Parathyroid adenoma (tissue), 2 donors: ENCODE data around the gene CBFB.
A peak's percentile ranks its signal among the peaks of the same experiment; 100 is the strongest.

Experiments used
- H2AFZ ChIP-seq: fragments of 300-600 bp; sonication (generic); one replicate; pipeline ENCODE4 v1.7.0; 2017; ENCODE audit warnings: antibody characterized with exemption, mild to moderate bottlenecking
- H3K27ac ChIP-seq: fragments of 300-600 bp; sonication (generic); one replicate; pipeline ENCODE4 v1.7.0; 2017
- H3K27me3 ChIP-seq: fragments of 300-600 bp; sonication (generic); one replicate; pipeline ENCODE4 v1.7.0; 2017; ENCODE audit warnings: low read length; ENCODE audit not compliant: control insufficient read depth, insufficient read depth
- H3K36me3 ChIP-seq: fragments of 300-600 bp; sonication (generic); one replicate; pipeline ENCODE4 v1.7.0; 2017; ENCODE audit warnings: low read length; ENCODE audit not compliant: control insufficient read depth, insufficient read depth
- H3K4me1 ChIP-seq: fragments of 300-600 bp; sonication (generic); one replicate; pipeline ENCODE4 v1.7.0; 2017; ENCODE audit warnings: control low read depth
- H3K4me2 ChIP-seq: fragments of 300-600 bp; sonication (generic); one replicate; pipeline ENCODE4 v1.7.0; 2017; ENCODE audit warnings: low read length
- H3K4me3 ChIP-seq: fragments of 300-600 bp; sonication (generic); one replicate; pipeline ENCODE4 v1.7.0; 2017; ENCODE audit warnings: low read depth, low read length
- H3K79me2 ChIP-seq: fragments of 300-600 bp; sonication (generic); one replicate; pipeline ENCODE4 v1.7.0; 2017; ENCODE audit warnings: control low read depth
- H3K9ac ChIP-seq: fragments of 300-600 bp; sonication (generic); one replicate; pipeline ENCODE4 v1.7.0; 2017; ENCODE audit warnings: mild to moderate bottlenecking
- H3K9me3 ChIP-seq: fragments of 300-600 bp; sonication (generic); one replicate; pipeline ENCODE4 v1.7.0; 2017; ENCODE audit warnings: low read length; ENCODE audit not compliant: control insufficient read depth
- TF ChIP-seq, protein P1 (sequence below): fragments of 300-600 bp; sonication (generic); IDR thresholded peaks from one replicate; pipeline ENCODE4 v1.7.0; 2017; ENCODE audit warnings: antibody characterized with exemption, mild to moderate bottlenecking
- donor health status: primary hyperparathyroidism.

Gene CBFB

DNA sequence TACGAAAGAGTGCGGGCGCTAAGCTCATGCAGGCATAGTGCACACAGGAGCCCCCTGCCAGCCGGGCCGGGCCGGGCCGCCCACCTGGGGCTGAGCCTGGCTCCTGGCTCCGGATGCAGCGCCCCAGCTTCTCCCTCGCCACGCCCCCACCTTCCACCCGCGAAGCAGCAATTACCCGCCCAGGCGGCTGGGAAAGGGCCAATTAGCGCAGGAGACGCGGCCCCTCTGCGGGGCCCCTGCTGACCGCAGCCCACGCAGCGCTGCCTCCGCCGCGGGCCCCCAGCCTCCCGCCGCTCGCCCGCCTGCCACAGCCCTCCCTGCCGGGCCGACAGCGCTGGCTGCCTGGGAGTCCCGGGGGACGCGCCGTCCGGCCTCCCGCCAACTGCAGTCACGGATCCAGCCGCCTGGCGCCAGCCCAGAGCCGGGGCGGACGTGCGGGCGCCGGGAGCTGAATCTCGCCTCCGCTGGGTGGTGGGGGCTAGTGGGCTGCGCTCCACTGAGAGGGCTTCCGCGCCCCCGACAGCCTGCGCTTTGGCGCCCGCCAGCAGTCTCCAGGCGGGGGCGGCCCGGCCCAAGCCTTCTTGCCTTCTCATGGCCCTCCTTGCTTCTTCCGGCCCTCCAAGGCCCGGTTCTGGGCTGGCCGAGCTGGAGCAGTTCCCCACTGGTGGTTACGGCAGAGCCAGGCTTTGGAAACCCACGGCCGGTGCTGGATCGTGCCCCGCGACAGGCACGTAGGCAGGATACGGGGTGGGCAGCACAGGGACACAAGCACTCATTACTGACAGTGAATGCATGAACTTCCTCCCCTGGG, 14.9 kb upstream of the CBFB start:
- H3K9ac ChIP-seq = no peak overlapping the region
- peak overlapping the region; percentile 79 for H2AFZ ChIP-seq
- TF ChIP-seq, protein P1, sequence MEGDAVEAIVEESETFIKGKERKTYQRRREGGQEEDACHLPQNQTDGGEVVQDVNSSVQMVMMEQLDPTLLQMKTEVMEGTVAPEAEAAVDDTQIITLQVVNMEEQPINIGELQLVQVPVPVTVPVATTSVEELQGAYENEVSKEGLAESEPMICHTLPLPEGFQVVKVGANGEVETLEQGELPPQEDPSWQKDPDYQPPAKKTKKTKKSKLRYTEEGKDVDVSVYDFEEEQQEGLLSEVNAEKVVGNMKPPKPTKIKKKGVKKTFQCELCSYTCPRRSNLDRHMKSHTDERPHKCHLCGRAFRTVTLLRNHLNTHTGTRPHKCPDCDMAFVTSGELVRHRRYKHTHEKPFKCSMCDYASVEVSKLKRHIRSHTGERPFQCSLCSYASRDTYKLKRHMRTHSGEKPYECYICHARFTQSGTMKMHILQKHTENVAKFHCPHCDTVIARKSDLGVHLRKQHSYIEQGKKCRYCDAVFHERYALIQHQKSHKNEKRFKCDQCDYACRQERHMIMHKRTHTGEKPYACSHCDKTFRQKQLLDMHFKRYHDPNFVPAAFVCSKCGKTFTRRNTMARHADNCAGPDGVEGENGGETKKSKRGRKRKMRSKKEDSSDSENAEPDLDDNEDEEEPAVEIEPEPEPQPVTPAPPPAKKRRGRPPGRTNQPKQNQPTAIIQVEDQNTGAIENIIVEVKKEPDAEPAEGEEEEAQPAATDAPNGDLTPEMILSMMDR = peak; percentile 36
- H3K4me2 ChIP-seq = peak overlapping the region; percentile 89
- H3K79me2 ChIP-seq = no peaks in the 10 kb centered on the region
- H3K27me3 ChIP-seq = no peaks in the 10 kb centered on the region
- H3K4me3 ChIP-seq = peak overlapping the region; percentile 47
- no peaks in the 10 kb centered on the region for H3K36me3 ChIP-seq
- H3K4me1 ChIP-seq = peaks cover 4% of the 10 kb centered on the region
- H3K27ac ChIP-seq = peak overlapping the region; percentile 11
- no peaks in the 10 kb centered on the region for H3K9me3 ChIP-seq

DNA sequence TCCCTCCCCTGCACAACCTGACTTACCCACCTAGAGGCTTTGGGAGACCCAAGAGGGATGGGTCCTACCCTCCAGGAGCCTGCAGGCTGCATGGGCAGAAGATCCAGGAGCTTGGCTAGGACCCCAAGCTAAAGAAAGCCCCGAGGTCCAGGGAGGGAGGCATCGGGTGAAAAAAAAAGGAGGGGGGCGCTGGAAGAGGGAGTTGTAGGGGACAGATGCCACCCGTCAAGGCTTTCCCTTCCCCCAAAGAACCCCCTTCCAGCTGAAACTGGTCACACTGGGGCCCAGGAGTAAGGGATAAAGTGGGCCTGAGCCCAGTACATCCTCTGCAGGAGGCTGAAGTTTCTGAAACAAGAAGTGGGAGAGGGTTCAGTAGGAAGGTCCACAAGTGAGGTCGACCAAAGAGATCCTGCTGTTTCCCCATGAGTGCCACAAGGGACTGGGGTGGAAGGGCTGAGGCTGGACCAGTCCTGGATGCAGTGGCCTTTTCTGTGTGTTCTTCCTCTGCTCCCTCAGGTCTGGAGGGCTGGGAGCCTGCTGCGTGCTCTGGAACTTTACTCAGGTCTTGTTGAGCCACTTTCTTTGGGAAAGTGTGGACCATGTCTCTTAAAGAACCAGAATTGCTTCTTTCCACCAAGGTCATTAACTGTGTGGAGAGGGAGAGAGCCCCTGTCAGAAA, 14.2 kb upstream of the CBFB start:
- no peak overlapping the region for H3K9ac ChIP-seq
- H3K4me3 ChIP-seq = peak overlapping the region; percentile 47
- TF ChIP-seq, protein P1 = no peak
- H3K4me1 ChIP-seq = peaks cover 4% of the 10 kb centered on the region
- H2AFZ ChIP-seq = peak overlapping the region; percentile 79
- no peaks in the 10 kb centered on the region for H3K36me3 ChIP-seq
- H3K79me2 ChIP-seq = no peaks in the 10 kb centered on the region
- H3K9me3 ChIP-seq = no peaks in the 10 kb centered on the region
- H3K27ac ChIP-seq = peak overlapping the region; percentile 11
- no peaks in the 10 kb centered on the region for H3K27me3 ChIP-seq
- peak overlapping the region; percentile 89 for H3K4me2 ChIP-seq

DNA sequence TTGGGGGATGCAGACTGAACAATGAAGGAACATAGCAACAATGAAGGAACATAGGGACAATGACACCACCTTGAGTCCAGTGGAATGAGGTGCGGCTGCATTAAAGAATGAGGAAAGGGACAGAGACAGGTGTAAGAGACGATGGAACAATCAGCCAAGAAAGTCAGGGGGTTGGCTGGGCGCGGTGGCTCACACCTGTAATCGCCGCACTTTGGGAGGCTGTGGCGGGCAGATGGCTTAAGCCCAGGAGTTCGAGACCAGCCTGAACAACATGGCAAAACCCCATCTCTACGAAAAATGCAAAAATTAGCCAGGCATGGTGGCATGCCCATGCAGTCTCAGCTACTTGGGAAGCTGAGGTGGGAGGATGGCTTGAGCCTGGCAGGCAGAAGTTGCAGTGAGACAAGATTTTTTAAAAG, 13.6 kb upstream of the CBFB start:
- H3K9ac ChIP-seq = no peak overlapping the region

DNA sequence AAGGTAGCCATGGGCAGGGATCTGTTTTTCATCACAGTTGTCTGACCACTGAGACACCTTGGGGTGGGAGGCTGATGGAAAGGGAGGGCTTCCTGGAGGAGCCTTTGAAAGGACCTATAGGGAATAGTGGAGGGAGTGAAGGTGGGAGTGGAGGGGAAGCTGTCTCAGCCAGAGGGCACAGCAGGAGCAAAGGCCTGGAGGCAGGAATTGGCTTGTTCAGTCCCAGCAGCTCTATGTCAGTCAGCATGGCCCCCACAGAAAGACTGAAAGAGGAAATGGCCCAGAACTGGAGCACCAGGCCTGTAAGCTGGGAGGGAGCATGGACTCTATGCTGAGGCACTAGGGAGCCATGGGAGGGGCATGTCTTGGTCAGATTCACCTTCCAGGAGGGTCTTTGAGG, 12.8 kb upstream of the CBFB start:
- H3K79me2 ChIP-seq = no peaks in the 10 kb centered on the region
- no peak overlapping the region for H3K27ac ChIP-seq
- no peaks in the 10 kb centered on the region for H3K9me3 ChIP-seq
- H3K4me2 ChIP-seq = no peak overlapping the region
- H3K9ac ChIP-seq = no peak overlapping the region
- peaks cover 4% of the 10 kb centered on the region for H3K4me1 ChIP-seq
- TF ChIP-seq, protein P1 = no peak
- H2AFZ ChIP-seq = no peak overlapping the region
- no peak overlapping the region for H3K4me3 ChIP-seq
- no peaks in the 10 kb centered on the region for H3K36me3 ChIP-seq
- H3K27me3 ChIP-seq = no peaks in the 10 kb centered on the region

More for the DNA sequence above, 13.6 kb upstream of the CBFB start:
- H3K4me2 ChIP-seq = no peak overlapping the region
- H3K27me3 ChIP-seq = no peaks in the 10 kb centered on the region
- no peak overlapping the region for H2AFZ ChIP-seq
- H3K27ac ChIP-seq = no peak overlapping the region
- H3K9me3 ChIP-seq = no peaks in the 10 kb centered on the region
- H3K79me2 ChIP-seq = no peaks in the 10 kb centered on the region
- TF ChIP-seq, protein P1 = no peak
- no peak overlapping the region for H3K4me3 ChIP-seq
- no peaks in the 10 kb centered on the region for H3K36me3 ChIP-seq
- peaks cover 4% of the 10 kb centered on the region for H3K4me1 ChIP-seq
